HG03060 (cell line): ENCODE data around the gene TBKBP1.
"Not testable (repeated sequence)": the region's sequence is repeated elsewhere in the genome, so short reads cannot be mapped to it uniquely, and the experiment has no call there.

Source experiments
- ATAC-seq: cut with Tn5 transposase; IDR thresholded peaks from one replicate; pipeline ENCODE4 v1.9.1; 2021; ENCODE audit warnings: low read depth, moderate number of reproducible peaks; ENCODE audit not compliant: unreplicated experiment

Gene TBKBP1

DNA sequence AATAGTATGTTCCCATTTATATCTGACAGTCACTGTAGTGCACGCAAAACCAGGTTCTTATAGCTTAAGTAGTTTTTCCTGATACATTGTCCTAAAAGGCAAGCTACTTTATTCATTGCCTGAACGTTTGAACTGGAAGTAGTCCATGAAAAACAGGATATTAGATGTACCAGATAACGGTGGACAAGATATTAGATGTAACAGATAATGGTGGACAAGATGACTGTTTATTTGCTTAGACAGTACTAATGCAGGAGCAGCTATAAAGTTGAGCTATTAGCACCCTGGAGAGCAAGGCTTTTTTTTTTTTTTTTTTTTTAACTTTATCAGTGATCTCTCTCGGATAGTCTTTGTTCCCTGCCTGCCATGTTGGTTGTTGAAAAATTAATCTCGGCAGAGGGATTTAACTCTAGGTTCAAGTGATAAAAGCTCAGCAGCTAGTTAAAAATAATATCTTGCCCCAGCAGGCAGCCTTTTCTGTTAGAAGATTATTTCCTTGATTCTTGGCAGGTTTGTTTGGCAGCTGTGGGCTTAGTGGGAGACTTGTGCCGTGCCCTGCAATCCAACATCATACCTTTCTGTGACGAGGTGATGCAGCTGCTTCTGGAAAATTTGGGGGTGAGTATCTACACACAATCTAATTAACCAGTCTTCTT is 17.3 kb upstream of the TBKBP1 start:
- ATAC-seq = no peak

DNA sequence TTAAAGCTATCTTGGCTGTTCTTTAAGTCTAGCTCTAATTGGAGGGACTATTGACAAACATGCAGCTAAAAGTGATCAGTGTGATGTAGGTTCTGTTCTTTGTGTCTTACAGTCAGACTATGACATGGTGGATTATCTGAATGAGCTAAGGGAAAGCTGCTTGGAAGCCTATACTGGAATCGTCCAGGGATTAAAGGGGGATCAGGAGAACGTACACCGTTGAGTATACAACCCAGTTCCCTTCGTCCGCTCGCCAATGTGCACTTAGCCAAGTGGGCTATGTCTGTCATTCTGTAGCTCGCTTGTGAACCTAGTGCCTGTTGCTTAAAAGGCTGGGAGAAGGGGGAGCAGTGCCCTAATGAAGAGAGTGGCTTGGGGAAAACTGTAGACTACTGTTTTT is 15.8 kb upstream of the TBKBP1 start:
- no peak for ATAC-seq

DNA sequence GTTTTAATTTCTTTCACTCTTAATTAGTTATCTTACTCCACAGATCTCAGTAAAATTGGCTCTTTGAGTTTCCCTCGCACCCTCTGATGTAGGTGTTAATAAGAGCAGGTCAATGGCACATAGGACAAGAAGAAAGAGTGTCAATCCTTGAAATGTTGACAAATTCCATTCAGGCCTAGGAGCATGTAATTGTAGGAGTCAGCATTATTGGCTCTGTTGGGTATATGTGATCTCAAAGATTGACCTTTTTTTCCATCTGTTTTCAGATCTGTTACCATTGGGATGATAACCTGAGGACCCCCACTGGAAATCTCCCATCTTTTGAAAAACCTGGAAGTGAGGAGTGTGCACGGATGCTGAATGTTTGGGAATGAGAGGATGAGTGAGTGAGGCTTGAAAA is 11.8 kb upstream of the TBKBP1 start:
- ATAC-seq = no peak

DNA sequence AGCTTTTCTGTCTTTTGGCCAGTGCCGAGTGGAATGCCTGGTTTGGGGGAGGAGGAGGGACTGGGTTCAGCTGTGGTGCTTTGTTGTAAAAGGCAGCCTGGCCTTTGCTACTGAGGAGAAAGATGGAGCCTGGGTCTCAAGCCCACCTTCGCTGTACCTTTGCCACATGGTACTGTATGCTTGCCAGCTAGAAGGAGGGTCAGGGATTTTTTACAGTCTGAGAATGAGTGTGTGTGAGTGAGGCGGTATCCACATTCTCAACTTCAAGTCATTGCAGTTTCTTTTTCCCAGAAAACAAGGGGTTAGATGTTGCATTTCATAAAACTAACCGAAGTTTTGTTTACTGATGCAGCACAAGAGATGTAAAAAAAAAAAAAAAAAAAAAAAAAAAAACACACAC is 11.2 kb upstream of the TBKBP1 start:
- ATAC-seq = not testable (repeated sequence)

DNA sequence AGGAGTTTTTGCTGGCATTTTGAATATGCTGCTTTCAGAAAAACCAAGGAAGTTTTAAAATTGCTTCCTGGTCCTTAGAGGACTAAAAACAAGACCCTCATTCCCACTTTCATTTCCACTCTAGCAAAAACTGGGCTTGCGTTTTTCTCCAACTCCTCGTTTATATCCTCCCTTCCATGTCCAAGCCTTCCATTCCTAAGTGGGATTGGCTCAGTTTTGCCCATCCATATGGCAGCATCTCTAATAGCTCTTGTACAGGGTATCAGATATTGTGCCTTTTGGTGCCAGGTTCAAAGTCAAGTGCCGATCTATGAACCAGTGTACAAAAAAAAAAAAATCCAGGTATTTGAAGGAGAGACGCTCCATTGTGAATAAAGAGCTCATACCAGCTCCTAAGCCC is 9.9 kb upstream of the TBKBP1 start:
- no peak for ATAC-seq

DNA sequence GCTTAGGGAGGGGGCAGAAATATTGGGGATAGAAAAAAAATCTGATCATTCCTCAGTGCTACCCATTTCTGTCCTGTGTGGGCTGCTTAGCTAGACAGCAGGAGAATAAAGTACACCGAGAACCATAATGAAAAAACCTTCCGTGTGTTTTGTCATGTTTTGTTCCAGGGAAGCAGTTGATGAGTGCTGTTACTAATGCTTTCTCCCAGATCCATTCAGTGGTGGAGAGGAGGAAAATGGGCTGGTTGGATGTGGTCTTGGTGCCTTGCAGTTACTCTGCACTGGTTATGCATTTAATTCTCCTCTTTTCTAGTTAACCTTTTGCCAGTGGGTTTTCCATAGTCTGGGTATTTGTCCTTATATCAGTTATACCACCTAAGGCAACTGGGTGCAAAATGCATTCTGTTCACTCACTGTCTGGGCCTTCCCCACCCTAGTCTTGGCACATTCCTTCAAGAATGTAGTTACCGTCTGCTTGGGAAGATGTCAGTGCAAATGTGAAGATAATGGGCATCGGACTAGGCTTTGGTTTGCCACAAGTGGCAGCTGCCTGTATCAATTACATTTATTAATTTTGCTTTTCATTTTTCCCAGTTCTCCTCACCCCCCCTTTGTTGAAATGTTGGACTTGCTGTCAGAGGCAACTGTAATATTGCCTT is 9.3 kb upstream of the TBKBP1 start:
- no peak for ATAC-seq

DNA sequence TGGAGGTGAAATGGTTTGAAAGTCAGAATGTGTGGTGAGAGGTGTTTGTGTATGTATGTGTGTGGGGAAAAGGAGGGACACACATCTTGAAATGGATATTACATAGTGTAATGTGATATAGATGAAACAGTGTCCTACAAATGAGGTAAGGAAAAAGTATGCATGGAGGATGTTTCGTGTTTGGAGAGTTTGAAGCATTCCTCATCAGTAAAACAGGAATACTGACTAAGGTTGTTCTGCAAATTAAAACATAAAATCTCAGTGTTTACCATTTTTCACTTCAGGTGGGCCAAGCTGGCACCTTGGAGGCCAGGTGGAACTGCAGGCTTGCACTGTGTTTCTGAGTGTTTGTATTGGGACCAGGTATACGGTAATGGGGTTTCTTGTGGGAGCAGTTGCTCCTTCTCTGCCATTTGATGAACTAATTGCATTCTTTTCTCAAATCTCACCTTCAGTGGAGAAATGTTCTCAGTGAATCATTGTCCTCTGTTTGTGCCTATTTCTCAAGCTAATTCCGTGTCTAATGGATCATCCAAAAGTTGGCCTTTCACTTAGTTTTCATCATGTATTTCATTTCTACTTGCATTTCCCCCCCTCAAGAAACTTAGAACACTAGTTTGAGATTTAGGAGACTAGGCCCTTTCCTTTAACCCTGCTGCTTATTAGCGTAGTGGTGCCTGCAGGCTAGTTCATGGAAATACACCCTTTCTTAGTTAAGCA is 8.2 kb upstream of the TBKBP1 start:
- ATAC-seq = no peak

DNA sequence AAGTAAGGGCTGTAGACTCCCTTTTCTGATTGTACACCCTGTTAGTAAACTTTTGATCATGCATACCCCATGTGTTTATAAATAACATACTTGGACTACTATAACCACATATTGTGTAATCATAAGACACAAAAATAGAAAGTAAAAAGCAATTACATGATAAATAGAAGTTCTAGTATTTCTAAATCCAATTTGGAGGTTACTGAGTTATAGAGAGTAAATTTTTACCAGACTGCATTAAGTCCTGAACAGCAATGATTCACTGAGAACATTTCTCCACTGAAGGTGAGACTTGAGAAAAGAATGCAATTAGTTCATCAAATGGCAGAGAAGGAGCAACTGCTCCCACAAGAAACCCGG is 7.7 kb upstream of the TBKBP1 start:
- ATAC-seq = no peak

DNA sequence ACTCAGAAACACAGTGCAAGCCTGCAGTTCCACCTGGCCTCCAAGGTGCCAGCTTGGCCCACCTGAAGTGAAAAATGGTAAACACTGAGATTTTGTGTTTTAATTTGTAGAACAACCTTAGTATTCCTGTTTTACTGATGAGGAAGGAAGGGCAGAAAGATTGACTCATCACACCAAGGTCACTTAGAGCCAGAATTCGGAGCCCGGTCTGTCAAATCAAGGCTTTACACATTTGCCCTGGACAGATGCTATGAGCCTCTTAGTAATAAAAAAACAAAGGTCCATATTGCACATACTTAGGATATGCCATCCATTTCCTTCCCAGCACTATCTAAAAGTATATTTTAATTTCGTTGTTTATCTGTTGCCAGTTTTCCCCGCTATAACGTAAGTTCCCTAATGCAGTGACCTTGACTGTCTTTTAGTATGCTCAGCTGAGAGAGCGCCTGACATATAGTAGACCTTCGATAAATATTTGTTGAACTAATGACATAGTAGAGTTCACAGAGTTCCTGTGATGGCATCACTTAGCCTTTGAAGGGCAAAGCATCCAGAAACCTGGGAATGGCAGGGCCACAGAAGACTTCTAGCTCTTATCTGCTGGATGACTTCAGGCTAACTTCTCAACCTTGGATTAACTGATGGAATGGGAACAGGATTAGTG is 7.2 kb upstream of the TBKBP1 start:
- no peak for ATAC-seq

DNA sequence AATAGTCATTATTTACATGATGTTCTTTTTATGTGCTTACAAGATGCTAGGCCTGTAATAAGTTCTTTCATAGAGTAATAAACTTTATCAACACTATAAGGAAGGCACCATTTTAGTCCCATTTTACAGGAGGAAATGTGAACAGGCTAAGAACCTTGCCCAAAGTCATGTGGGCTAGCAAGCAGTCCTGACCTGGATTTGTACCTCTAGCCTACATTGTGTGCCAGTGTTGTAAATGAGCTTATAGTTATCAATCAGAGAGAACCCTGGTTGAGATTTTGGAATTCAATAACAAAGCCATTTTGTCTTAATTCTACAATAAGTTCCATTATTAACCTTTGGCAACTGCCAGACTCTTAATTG is 6.7 kb upstream of the TBKBP1 start:
- ATAC-seq = no peak

DNA sequence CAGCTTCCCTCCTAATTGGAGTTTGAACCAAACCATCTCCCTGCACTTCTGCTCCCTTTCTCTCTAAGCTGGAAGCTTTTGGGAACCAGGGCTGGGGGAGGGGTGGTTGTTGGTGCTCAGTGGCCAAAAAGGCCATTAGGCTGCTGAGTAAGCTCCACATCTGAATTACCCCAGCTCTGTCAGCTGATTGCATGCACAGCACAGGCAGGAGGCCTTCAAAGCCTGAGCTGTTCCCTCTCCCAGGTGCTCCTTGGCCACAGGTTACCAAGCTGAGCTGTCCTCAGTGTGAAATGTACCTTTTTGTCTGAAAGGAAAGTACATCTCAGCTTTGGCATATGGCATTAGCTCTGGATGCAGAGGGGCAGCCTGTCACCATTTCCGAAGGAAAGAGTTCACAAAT is 6.2 kb upstream of the TBKBP1 start:
- no peak for ATAC-seq

DNA sequence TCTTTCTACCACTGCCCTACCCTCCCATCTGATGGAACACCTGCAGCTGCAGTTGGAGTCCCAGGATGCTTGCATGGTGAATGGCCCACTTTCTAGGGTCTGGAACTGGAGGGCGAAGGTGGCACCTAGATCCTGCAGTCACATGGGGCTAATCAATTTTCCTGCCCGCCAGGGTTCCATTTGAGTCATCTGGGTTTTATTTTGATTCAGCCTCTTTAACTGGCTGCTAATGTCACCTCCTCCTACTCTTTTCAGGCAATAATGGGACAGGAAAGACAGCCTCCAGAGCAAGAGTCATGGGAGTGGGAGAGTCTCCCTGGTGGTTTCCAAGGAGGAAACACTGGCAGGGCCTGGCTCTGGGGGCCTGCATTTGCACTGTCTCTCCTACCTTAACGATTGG is 3.8 kb upstream of the TBKBP1 start:
- ATAC-seq = no peak

DNA sequence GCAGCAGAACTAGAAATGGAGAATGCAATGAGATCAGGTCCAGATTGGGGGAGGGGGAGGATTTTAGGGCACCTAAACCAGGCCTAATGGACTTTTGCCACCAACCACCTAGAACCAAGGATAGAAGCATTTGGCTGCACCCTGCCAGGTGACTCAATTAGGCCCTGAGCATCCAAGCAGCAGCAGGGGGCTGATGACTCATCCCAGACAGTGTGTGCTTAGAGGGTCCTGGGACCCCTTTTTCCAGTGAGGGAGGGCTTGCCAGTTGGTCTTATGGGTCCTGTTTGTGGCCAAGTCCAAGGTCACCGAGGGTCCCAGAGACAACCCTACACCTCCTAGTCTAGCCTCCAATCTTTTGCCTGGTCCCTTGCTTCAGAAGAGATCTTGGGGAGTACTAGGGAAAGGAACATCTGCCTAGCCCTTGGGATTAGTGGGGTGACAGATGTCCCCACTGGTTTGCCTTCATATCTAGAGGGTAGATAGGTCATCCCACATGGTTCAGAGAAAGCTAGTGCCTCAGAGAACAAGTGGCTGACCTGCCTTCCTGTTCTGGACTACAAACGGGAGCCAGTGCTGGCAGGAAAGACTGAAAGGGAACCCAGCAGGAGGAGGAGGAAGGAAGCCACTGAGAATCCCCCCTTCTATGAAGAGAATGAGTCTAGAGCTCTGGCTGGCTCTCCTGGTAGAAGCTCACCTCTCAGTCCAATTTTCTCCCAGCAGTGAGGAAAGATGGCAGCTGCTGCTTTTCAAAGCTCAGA is 1.6 kb upstream of the TBKBP1 start:
- no peak for ATAC-seq

DNA sequence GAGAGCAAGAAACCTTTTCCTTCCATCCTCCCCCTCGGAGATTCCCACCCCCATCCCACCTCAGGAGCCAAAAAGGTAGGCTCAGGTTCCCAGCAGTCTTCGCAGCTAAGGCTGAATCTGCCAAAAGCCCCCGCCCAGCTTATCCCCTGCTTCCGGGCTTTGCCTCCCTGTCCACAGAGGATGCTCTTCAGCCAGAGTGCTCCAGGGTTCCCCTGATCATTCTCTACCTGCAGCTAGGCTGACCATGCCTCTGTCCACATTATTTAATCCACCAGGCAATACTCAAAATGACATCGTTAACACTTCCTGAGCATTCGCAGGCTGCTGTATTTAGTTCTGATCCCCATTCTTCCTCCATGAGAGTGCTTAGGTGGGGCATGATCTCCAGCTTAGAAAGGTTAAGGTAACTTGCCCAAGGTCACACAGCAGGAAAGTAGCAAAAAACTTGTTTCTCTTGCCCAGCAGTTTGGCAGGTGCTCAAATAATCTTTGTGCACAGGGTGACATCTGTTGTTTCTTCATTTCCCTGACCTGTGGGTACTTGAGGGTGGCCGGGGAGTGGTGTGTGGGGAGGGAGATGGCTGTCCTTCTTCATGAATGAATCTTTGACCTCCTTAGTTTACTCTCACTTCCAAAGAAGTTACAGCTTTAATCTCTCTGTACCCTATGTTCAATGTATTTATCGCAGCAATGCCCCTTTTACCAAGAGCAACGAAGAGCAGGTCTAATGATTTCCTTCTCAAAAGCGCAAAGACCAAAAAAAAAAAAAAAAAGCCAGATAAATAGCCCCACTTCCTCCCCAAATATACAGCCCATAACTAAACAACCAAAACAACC is 848 bp upstream of the TBKBP1 start:
- ATAC-seq = no peak

DNA sequence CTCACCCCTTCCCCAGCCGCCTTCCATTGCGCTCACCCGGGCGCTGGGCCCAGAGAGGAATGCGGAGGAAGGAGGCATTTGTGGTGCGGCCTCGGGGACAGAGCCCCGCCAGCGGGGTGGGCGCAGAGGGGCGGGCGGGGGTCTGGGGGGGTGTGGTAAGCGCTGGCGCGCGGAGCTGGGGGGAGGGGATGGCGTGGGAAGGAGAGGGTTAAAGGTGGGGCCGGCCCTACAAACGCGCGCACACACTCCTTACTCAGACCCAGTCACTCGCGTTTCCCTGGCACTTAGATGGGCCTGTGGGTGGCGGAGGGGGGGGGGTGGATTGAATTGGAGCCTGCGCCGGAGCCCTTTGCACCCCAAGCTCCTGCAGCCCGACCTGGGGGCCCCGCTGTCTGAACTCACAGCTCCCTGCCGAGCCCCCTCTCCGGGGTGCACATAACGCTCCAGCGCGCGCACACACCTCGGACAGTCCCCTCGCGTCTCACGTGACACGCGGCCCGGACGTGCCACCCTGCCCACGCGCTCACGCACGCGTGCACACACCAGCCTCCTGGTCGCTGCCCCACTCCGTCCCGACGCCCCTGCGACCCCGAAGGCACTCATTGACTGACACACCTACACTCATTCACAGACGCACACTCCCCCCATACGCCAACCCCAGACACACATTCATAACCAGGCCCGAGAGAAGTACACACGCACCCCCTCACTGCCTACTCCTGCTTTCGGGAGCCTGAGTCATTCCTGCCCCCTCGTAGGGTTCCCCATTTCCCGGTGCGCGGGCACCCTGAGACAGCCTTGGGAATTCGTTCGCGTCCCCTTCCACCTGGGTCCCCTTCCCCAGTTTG is 844 bp downstream of the TBKBP1 start:
- ATAC-seq = no peak

DNA sequence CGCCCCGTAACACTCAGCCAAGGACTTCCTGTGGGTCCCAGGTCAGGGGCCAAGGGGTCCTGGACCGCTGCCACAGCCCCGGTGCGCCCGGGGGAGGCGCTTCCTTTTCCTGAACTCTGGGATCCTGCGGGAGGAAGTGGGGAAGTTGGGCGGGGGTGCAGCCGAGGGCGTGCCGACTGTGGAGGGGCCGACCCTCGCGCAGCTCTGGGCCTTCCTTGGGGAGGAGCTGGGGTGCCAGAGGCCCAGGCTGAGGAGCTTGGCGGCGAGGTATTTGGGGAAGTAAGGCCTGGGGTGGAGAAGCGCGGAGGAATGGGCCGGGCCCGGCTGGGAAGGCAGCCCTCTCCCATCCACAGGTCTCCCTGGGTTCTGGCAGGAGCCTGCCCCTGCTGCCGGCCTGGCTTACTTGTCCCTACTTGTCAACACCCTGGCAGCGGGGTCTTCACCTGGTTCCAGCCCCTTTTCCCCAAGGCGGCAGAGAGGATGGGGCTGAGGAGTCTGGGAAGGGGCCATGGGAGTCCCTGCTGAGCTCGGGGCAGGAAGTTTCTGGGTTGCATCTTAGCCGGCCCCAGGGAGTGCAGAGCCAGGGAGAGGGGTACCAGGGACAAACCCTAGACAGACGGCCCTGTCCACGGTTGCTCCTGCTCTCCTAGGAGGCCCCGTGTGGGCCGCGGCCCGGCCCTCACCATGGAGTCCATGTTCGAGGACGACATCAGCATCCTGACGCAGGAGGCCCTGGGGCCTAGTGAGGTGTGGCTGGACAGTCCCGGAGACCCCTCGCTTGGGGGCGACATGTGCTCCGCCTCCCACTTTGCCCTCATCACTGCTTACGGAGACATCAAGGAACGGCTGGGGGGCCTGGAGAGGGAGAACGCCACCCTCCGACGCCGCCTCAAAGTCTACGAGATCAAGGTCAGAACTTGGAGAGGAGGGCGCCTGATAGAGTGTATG is 1.7 kb downstream of the TBKBP1 start:
- no peak for ATAC-seq

DNA sequence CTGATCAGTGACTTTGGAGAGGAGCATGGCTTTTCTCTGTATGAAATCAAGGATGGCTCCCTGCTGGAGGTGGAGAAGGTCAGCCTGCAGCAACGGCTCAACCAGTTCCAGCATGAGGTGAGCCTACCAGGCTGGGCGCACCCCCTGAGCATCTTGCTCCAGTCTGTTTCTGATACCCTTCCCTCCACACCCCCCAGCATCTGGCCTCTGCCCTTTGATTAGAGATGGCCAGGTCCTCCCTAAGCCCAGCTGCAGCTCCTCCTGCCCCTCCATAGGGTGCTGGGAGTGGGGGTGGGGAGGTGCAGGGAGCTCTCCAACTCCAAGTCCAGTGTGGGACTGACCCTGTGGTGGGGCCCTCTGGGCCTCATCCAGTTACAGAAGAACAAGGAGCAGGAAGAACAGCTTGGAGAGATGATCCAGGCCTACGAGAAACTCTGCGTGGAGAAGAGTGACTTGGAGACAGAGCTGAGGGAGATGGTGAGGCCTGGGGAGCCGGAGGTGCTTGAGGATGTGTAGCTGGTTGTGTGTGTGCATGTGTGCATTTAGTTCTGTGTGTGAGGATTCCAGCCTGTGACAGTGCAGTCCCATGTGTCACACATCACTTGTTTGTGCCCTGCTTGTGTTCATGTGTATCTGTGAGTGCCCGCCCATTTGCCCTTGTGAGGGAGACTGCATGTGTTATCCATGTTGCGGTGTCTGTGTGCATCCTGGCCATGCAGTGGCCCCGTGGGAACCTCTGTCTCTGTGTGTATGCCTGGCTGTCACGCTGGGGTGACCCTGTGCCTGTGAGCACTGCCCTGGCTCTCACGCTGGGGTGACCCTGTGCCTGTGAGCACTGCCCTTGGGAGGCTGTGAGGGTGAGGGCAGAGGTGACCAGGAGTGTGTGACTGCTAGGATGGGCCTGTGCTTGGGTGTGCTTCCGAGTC is 3.0 kb downstream of the TBKBP1 start:
- no peak for ATAC-seq
